ENCODE data around the gene CAMK2N1. TPM values are rescaled to one million over a fixed set of nuclear protein-coding genes. Genes with fewer than 3 reads are reported as not detected.

Gene CAMK2N1
- total and polyA plus RNA-seq, 4 donors, result 12.3 to 15.1 (median 13.9) TPM

- H3K27me3 ChIP-seq (ENCODE audit: control insufficient read depth in 4 of 4, insufficient read depth in 4 of 4, low read length in 3 of 4), result no peaks in the 10 kb centered on the region
- no peak for DNase-seq (ENCODE audit: low spot score)
- H3K9ac ChIP-seq (ENCODE audit: low read depth in 1 of 2, low read length in 2 of 2), result no peak overlapping the region
- H3K27ac ChIP-seq (ENCODE audit: low read depth in 1 of 2, low read length in 2 of 2), result no peak overlapping the region
- 83% methylated on average over 8 of the region's 8 CpGs for whole genome bisulfite sequencing
- no peaks in the 10 kb centered on the region for H3K9me3 ChIP-seq (ENCODE audit: control insufficient read depth in 4 of 4, low read length in 3 of 4)
- TF ChIP-seq YY1 (IDR thresholded peaks at IDR 0.05) (no peak), REST (IDR thresholded peaks at IDR 0.05) (no peak), NR2F2 (IDR thresholded peaks at IDR 0.05) (no peak), TAF1 (conservative IDR thresholded peaks at IDR 0.05) (no peak), HNF4G (IDR thresholded peaks at IDR 0.05) (no peak), ATF3 (IDR thresholded peaks at IDR 0.05) (no peak), HNF4A (conservative IDR thresholded peaks at IDR 0.05) (no peak), RXRA (IDR thresholded peaks at IDR 0.05) (no peak), SP1 (IDR thresholded peaks at IDR 0.05) (no peak), EGR1 (IDR thresholded peaks at IDR 0.05; ENCODE audit: low read depth in 2 of 2) (no peak), ZBTB33 (IDR thresholded peaks at IDR 0.05) (no peak), RAD21 (IDR thresholded peaks at IDR 0.05) (no peak), JUND (IDR thresholded peaks at IDR 0.05) (no peak), FOXA2 (IDR thresholded peaks at IDR 0.05) (no peak), FOXA1 (IDR thresholded peaks at IDR 0.05) (no peak), MAX (IDR thresholded peaks at IDR 0.05) (no peak), GABPA (IDR thresholded peaks at IDR 0.05 in 1 of 2, conservative IDR thresholded peaks at IDR 0.05 in 1 of 2) (no peak)
- peaks cover 0 to 6% (median 3%) of the 10 kb centered on the region in 4 donors for H3K4me1 ChIP-seq (ENCODE audit: control insufficient read depth in 4 of 4, insufficient read depth in 4 of 4, low read length in 3 of 4)
- no peak overlapping the region for H3K4me3 ChIP-seq (ENCODE audit: low read depth in 1 of 3, low read length in 3 of 3)
- peaks cover 8 to 30% (median 17%) of the 10 kb centered on the region in 4 donors for H3K36me3 ChIP-seq (ENCODE audit: control insufficient read depth in 4 of 4, insufficient read depth in 3 of 4, low read depth in 1 of 4, low read length in 3 of 4)
These were observed 10.2 kb upstream of the CAMK2N1 start for GRCh38 chr1:20496241-20496661.

GRCh38 chr1:20495661-20496060, 9.7 kb upstream of the CAMK2N1 start:
- H3K27ac ChIP-seq (ENCODE audit: low read depth in 1 of 2, low read length in 2 of 2), result no peak overlapping the region
- H3K36me3 ChIP-seq (ENCODE audit: control insufficient read depth in 4 of 4, insufficient read depth in 3 of 4, low read depth in 1 of 4, low read length in 3 of 4), result peaks cover 6 to 24% (median 11%) of the 10 kb centered on the region in 4 donors
- H3K9ac ChIP-seq (ENCODE audit: low read depth in 1 of 2, low read length in 2 of 2), result no peak overlapping the region
- no peaks in the 10 kb centered on the region for H3K9me3 ChIP-seq (ENCODE audit: control insufficient read depth in 4 of 4, low read length in 3 of 4)
- no peaks in the 10 kb centered on the region for H3K27me3 ChIP-seq (ENCODE audit: control insufficient read depth in 4 of 4, insufficient read depth in 4 of 4, low read length in 3 of 4)
- DNase-seq (ENCODE audit: low spot score), result no peak
- WGBS, result 97% methylated on average over 1 of the region's 1 CpG
- no peak overlapping the region for H3K4me3 ChIP-seq (ENCODE audit: low read depth in 1 of 3, low read length in 3 of 3)
- H3K4me1 ChIP-seq (ENCODE audit: control insufficient read depth in 4 of 4, insufficient read depth in 4 of 4, low read length in 3 of 4), result peaks cover 0 to 6% (median 3%) of the 10 kb centered on the region in 4 donors
- TF ChIP-seq YY1 (IDR thresholded peaks at IDR 0.05), result no peak
- no peak for TF ChIP-seq GABPA (IDR thresholded peaks at IDR 0.05 in 1 of 2, conservative IDR thresholded peaks at IDR 0.05 in 1 of 2)
- no peak for TF ChIP-seq MAX (IDR thresholded peaks at IDR 0.05)
- TF ChIP-seq ZBTB33 (IDR thresholded peaks at IDR 0.05), result no peak
- no peak for TF ChIP-seq HNF4A (conservative IDR thresholded peaks at IDR 0.05)
- no peak for TF ChIP-seq RAD21 (IDR thresholded peaks at IDR 0.05)
- TF ChIP-seq EGR1 (IDR thresholded peaks at IDR 0.05; ENCODE audit: low read depth in 2 of 2), result no peak
- TF ChIP-seq FOXA1 (IDR thresholded peaks at IDR 0.05), result no peak
- no peak for TF ChIP-seq REST (IDR thresholded peaks at IDR 0.05)
- no peak for TF ChIP-seq SP1 (IDR thresholded peaks at IDR 0.05)
- no peak for TF ChIP-seq JUND (IDR thresholded peaks at IDR 0.05)
- no peak for TF ChIP-seq HNF4G (IDR thresholded peaks at IDR 0.05)
- no peak for TF ChIP-seq ATF3 (IDR thresholded peaks at IDR 0.05)
- TF ChIP-seq TAF1 (conservative IDR thresholded peaks at IDR 0.05), result no peak
